Body of pancreas (tissue), 4 donors: ENCODE data around the gene SLC9A3.

Experiments
- POLR2A ChIP-seq, 3 donors: fragments of 450-650 bp; IDR thresholded peaks; one replicate each; pipeline ENCODE4 v1.6.1; 2016; ENCODE audit warnings: antibody characterized with exemption in 3 of 3, mild to moderate bottlenecking in 2 of 3
- TF ChIP-seq, protein P1 (sequence below), 7 experiments: fragments of 450-650 bp in 4 of 7; fragments of 200-600 bp in 3 of 7; sonication (generic) in 3 of 7; IDR thresholded peaks; one replicate each; pipeline ENCODE4 v1.5.1; 2016 to 2019; ENCODE audit warnings: antibody characterized with exemption in 7 of 7

GRCh38 chr5:428219-428618 is 96.0 kb downstream of the SLC9A3 start:
- TF ChIP-seq, protein P1, sequence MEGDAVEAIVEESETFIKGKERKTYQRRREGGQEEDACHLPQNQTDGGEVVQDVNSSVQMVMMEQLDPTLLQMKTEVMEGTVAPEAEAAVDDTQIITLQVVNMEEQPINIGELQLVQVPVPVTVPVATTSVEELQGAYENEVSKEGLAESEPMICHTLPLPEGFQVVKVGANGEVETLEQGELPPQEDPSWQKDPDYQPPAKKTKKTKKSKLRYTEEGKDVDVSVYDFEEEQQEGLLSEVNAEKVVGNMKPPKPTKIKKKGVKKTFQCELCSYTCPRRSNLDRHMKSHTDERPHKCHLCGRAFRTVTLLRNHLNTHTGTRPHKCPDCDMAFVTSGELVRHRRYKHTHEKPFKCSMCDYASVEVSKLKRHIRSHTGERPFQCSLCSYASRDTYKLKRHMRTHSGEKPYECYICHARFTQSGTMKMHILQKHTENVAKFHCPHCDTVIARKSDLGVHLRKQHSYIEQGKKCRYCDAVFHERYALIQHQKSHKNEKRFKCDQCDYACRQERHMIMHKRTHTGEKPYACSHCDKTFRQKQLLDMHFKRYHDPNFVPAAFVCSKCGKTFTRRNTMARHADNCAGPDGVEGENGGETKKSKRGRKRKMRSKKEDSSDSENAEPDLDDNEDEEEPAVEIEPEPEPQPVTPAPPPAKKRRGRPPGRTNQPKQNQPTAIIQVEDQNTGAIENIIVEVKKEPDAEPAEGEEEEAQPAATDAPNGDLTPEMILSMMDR (IDR thresholded peaks at IDR 0.05): no peak
- no peak for TF ChIP-seq POLR2A (IDR thresholded peaks at IDR 0.05)
